K562 (cell line): ENCODE data around the gene PLXNB3. TPM values are rescaled to one million over a fixed set of nuclear protein-coding genes. Genes with fewer than 3 reads are reported as not detected.

Experiments
- CHD4 ChIP-seq: fragments of 200-600 bp; sonication (generic); IDR thresholded peaks from 3 replicates; pipeline ENCODE4 v1.6.1; 2012; ENCODE audit warnings: low read depth, mild to moderate bottlenecking, mixed read lengths, low read length, inconsistent platforms; ENCODE audit not compliant: insufficient read depth, insufficient replicate concordance, poor library complexity, severe bottlenecking
- COPS2 ChIP-seq: fragments of 450-650 bp; conservative IDR thresholded peaks from 2 replicates; pipeline ENCODE4 v1.6.1; 2016; ENCODE audit warnings: mild to moderate bottlenecking, moderate library complexity
- DDX20 ChIP-seq: fragments of 450-650 bp; IDR thresholded peaks from 2 replicates; pipeline ENCODE4 v1.6.1; 2016; ENCODE audit warnings: missing genetic modification characterization, low read depth, mild to moderate bottlenecking, missing compliant biosample characterization, moderate library complexity
- ETV5 ChIP-seq: sonication (generic); formaldehyde crosslinking; IDR thresholded peaks from 2 replicates; pipeline ENCODE4 v1.4.0; 2020; ENCODE audit warnings: low read depth, mild to moderate bottlenecking, missing genetic modification reagents
- MCM3 ChIP-seq: fragments of 450-650 bp; IDR thresholded peaks from 2 replicates; pipeline ENCODE4 v1.6.1; 2016
- NCOA2 ChIP-seq, 2 experiments: fragments of 450-650 bp; IDR thresholded peaks; 2 replicates each; pipeline ENCODE4 v1.6.1; 2018; ENCODE audit warnings: mild to moderate bottlenecking in 2 of 2, moderate library complexity in 1 of 2; ENCODE audit not compliant: partially characterized antibody in 2 of 2
- POLR2A ChIP-seq: fragments of 450-650 bp; conservative IDR thresholded peaks from 2 replicates; pipeline ENCODE4 v1.6.1; 2016
- PRPF4 ChIP-seq: fragments of 200-400 bp; formaldehyde crosslinking; IDR thresholded peaks from one replicate; pipeline ENCODE4 v1.6.1; 2017; ENCODE audit warnings: low read length, low read depth, mild to moderate bottlenecking; ENCODE audit not compliant: insufficient read depth, poor library complexity, severe bottlenecking
- RB1 ChIP-seq: fragments of 450-650 bp; IDR thresholded peaks from 2 replicates; pipeline ENCODE4 v1.6.1; 2017; ENCODE audit warnings: low read depth, mild to moderate bottlenecking
- RFX7 ChIP-seq: fragments of 250-450 bp; sonication (Bioruptor Pico); IDR thresholded peaks from 2 replicates; pipeline ENCODE4 v1.5.1; 2021; ENCODE audit warnings: mild to moderate bottlenecking
- SETDB1 ChIP-seq: IDR thresholded peaks from one replicate; pipeline ENCODE4 v1.6.1; 2012; ENCODE audit warnings: low read length, control low read depth, inconsistent platforms
- SMAD3 ChIP-seq: fragments of 450-650 bp; formaldehyde crosslinking; conservative IDR thresholded peaks from 2 replicates; pipeline ENCODE4 v1.4.0; 2020; ENCODE audit warnings: mild to moderate bottlenecking
- SNIP1 ChIP-seq: fragments of 450-650 bp; IDR thresholded peaks from 2 replicates; pipeline ENCODE4 v1.7.1; 2017; ENCODE audit warnings: low read depth, mild to moderate bottlenecking
- SREBF2 ChIP-seq: sonication (generic); formaldehyde crosslinking; IDR thresholded peaks from 2 replicates; pipeline ENCODE4 v1.4.0; 2020; ENCODE audit warnings: mild to moderate bottlenecking, missing genetic modification reagents
- ZNF253 ChIP-seq: fragments of 250-450 bp; sonication (Bioruptor Pico); conservative IDR thresholded peaks from 2 replicates; pipeline ENCODE4 v1.6.1; 2021; ENCODE audit warnings: mild to moderate bottlenecking
- ZNF436 ChIP-seq: fragments of 250-450, 450-650 bp; sonication (Bioruptor Pico); formaldehyde crosslinking; IDR thresholded peaks from 2 replicates; pipeline ENCODE4 v1.7.0; 2020; ENCODE audit warnings: mild to moderate bottlenecking
- ZNF589 ChIP-seq: fragments of 200-800 bp; sonication (Bioruptor generic); IDR thresholded peaks from 2 replicates; pipeline ENCODE4 v1.6.1; 2016; ENCODE audit warnings: low read depth, missing genetic modification characterization, missing compliant biosample characterization
- ZNF830 ChIP-seq: fragments of 250-450 bp; sonication (Bioruptor Pico); IDR thresholded peaks from 2 replicates; pipeline ENCODE4 v1.5.0; 2021; ENCODE audit warnings: mild to moderate bottlenecking
- polyA plus RNA-seq, 8 experiments: library from polyadenylated mRNA; depleted of rRNA in 4 of 8; stranded (reverse) in 5 of 8; unstranded in 3 of 8; fragments of >200 nt; fragmentation: Nextera tagmentation in 2 of 8; fragmentation: Illumina TruSeq in 1 of 8; extraction: Ambion mirVana in 2 of 8; extraction: Trizol in 1 of 8; gene quantifications; 2 replicates each; pipeline versions ENCODE4 v1.2.1 to v1.2.3, GENCODE V29; 2011 to 2014; ENCODE audit warnings: inconsistent platforms in 1 of 8, missing spikeins in 1 of 8
- total RNA-seq, 7 experiments: library from RNA; depleted of rRNA in 6 of 7; stranded (reverse); fragments of >200 nt in 6 of 7; fragmentation: Illumina TruSeq in 2 of 7; extraction: Trizol in 2 of 7; gene quantifications; 2 replicates each; pipeline versions ENCODE4 v1.2.1 to v1.2.3, GENCODE V29; 2011 to 2021; ENCODE audit warnings: low replicate concordance in 1 of 7
- TF ChIP-seq, protein P1 (sequence below): fragments of 200-800 bp; sonication (Bioruptor generic); IDR thresholded peaks from 2 replicates; pipeline ENCODE4 v1.6.1; 2017; ENCODE audit warnings: missing genetic modification characterization, missing compliant biosample characterization
- TF ChIP-seq, protein P2 (sequence below): sonication (generic); formaldehyde crosslinking; IDR thresholded peaks from 2 replicates; pipeline ENCODE4 v1.8.0; 2022; ENCODE audit warnings: missing genetic modification reagents, mild to moderate bottlenecking, moderate library complexity, borderline replicate concordance
- TF ChIP-seq, protein P3 (sequence below): fragments of 250-450 bp; sonication (Bioruptor Pico); IDR thresholded peaks from 2 replicates; pipeline ENCODE4 v1.4.0; 2020; ENCODE audit warnings: mild to moderate bottlenecking, moderate library complexity
- TF ChIP-seq, protein P4 (sequence below): fragments of 450-650 bp; IDR thresholded peaks from 2 replicates; pipeline ENCODE4 v1.6.1; 2017; ENCODE audit warnings: antibody characterized with exemption

PLXNB3 gene
- total and polyA plus RNA-seq, 9 of the 15 experiments (the other 6 are each of a cell fraction or from before 2014, with no cell fraction given) = 0.22 to 2.0 (median 1.4) TPM; not detected in 2

DNA sequence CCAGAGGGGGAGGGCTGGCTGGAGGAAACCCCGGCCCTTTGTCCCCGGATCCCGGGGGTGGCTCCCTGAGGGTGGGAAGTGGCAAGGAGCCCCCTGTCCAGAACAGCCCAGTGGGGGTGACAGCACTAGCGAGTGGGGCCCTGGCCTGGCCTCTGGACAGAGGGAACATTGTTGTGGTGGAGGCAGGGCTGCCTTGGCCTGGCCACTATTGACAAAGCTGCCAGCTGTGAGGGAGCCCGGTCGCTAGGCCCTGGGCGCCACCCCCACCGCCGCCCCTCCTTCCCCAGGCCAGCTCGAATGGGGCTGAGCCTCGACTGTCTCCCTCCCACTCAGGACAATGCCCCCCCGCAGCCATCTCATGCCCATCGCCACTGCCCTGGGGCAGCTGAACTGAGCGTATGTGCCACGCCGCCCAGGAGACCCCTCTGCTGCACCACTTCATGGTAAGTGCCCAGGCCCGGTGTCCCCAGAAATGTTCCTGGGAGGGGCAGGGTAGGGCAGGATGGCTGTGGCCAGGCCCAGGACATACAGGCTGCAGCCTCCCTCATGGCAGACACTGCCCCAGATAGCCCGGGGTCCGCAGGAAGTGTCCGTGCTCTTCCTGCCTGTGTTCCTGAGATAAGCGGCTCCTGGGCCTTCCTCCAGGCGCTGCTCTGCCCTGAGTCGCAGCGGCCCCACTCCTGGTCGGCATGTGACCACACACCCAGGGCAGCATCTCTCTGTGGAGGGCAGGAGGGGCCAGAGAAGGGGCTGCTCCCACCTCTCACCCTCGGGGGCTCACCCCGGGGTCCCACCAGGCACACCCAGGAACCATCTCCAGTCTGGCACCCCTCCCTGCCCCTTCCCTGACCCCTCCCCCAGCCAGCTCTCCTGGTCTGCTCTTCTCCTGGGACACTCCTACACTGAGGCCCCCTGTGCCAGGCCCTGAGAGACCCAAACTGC lies 1.4 kb downstream of the PLXNB3 start (continued):
- TF ChIP-seq NCOA2 (IDR thresholded peaks at IDR 0.05; ENCODE audit: partially characterized antibody in 2 of 2) = no peak
- no peak for TF ChIP-seq SREBF2
- TF ChIP-seq SETDB1 = no peak
- TF ChIP-seq, protein P1, sequence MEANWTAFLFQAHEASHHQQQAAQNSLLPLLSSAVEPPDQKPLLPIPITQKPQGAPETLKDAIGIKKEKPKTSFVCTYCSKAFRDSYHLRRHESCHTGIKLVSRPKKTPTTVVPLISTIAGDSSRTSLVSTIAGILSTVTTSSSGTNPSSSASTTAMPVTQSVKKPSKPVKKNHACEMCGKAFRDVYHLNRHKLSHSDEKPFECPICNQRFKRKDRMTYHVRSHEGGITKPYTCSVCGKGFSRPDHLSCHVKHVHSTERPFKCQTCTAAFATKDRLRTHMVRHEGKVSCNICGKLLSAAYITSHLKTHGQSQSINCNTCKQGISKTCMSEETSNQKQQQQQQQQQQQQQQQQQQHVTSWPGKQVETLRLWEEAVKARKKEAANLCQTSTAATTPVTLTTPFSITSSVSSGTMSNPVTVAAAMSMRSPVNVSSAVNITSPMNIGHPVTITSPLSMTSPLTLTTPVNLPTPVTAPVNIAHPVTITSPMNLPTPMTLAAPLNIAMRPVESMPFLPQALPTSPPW (CRISPR knock-in tag) = peak; percentile 39
- no peak for TF ChIP-seq PRPF4
- no peak for TF ChIP-seq ZNF436 (CRISPR knock-in tag)
- TF ChIP-seq, protein P2, sequence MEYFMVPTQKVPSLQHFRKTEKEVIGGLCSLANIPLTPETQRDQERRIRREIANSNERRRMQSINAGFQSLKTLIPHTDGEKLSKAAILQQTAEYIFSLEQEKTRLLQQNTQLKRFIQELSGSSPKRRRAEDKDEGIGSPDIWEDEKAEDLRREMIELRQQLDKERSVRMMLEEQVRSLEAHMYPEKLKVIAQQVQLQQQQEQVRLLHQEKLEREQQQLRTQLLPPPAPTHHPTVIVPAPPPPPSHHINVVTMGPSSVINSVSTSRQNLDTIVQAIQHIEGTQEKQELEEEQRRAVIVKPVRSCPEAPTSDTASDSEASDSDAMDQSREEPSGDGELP (CRISPR knock-in tag) = peak; percentile 58; the same call in 1 of the 2 replicates
- 0 out of 2 replicates have a peak, but pooled peaks have one; percentile 26 for TF ChIP-seq ZNF589
- no peak for TF ChIP-seq CHD4
- no peak for TF ChIP-seq ZNF253 (CRISPR knock-in tag)
- TF ChIP-seq MCM3 = no peak
- TF ChIP-seq DDX20 = no peak
- TF ChIP-seq POLR2A = 0 out of 2 replicates have a peak, but pooled peaks have one; percentile 74
- no peak for TF ChIP-seq RFX7 (CRISPR knock-in tag)
- TF ChIP-seq, protein P3, sequence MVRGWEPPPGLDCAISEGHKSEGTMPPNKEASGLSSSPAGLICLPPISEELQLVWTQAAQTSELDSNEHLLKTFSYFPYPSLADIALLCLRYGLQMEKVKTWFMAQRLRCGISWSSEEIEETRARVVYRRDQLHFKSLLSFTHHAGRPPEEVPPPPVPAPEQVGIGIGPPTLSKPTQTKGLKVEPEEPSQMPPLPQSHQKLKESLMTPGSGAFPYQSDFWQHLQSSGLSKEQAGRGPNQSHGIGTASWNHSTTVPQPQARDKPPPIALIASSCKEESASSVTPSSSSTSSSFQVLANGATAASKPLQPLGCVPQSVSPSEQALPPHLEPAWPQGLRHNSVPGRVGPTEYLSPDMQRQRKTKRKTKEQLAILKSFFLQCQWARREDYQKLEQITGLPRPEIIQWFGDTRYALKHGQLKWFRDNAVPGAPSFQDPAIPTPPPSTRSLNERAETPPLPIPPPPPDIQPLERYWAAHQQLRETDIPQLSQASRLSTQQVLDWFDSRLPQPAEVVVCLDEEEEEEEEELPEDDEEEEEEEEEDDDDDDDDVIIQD (CRISPR knock-in tag) = no peak
- TF ChIP-seq SNIP1 = no peak
- TF ChIP-seq RB1 = peak; percentile 47
- no peak for TF ChIP-seq COPS2
- TF ChIP-seq ETV5 (CRISPR knock-in tag) = peak; percentile 94
- TF ChIP-seq ZNF830 (CRISPR knock-in tag) = no peak
- TF ChIP-seq SMAD3 (CRISPR knock-in tag) = no peak
- TF ChIP-seq, protein P4, sequence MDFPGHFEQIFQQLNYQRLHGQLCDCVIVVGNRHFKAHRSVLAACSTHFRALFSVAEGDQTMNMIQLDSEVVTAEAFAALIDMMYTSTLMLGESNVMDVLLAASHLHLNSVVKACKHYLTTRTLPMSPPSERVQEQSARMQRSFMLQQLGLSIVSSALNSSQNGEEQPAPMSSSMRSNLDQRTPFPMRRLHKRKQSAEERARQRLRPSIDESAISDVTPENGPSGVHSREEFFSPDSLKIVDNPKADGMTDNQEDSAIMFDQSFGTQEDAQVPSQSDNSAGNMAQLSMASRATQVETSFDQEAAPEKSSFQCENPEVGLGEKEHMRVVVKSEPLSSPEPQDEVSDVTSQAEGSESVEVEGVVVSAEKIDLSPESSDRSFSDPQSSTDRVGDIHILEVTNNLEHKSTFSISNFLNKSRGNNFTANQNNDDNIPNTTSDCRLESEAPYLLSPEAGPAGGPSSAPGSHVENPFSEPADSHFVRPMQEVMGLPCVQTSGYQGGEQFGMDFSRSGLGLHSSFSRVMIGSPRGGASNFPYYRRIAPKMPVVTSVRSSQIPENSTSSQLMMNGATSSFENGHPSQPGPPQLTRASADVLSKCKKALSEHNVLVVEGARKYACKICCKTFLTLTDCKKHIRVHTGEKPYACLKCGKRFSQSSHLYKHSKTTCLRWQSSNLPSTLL = no peak
